ENCODE data around the gene HTRA2.

HTRA2 gene

DNA sequence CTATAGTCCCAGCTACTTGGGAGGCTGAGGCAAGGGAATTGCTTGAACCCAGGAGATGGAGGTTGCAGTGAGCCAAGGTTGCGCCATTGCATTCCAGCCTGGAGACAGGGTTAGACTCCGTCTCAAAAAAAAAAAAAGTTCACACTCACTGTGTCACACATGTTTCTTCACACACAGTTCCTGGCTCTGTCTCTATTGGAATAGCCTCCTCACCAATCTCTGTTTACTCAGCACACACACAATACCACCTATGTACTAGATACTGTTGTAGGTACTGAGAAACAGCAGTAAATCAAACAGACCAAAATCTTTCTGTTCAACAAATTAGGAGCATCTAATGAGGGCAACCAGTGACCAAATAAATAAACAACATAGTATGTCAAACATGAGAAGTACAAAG is 43.6 kb upstream of the HTRA2 start:
- DNase-seq (ENCODE audit: low read depth): no peak
- TF ChIP-seq POLR2A (IDR thresholded peaks at IDR 0.05; ENCODE audit: extremely low read depth, insufficient read length) (no peak), MYC (IDR thresholded peaks at IDR 0.05; ENCODE audit: low read depth, low read length) (no peak)
- TF ChIP-seq, protein P1, sequence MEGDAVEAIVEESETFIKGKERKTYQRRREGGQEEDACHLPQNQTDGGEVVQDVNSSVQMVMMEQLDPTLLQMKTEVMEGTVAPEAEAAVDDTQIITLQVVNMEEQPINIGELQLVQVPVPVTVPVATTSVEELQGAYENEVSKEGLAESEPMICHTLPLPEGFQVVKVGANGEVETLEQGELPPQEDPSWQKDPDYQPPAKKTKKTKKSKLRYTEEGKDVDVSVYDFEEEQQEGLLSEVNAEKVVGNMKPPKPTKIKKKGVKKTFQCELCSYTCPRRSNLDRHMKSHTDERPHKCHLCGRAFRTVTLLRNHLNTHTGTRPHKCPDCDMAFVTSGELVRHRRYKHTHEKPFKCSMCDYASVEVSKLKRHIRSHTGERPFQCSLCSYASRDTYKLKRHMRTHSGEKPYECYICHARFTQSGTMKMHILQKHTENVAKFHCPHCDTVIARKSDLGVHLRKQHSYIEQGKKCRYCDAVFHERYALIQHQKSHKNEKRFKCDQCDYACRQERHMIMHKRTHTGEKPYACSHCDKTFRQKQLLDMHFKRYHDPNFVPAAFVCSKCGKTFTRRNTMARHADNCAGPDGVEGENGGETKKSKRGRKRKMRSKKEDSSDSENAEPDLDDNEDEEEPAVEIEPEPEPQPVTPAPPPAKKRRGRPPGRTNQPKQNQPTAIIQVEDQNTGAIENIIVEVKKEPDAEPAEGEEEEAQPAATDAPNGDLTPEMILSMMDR (IDR thresholded peaks at IDR 0.05; ENCODE audit: low read depth, low read length): no peak
- TF ChIP-seq, protein P2, sequence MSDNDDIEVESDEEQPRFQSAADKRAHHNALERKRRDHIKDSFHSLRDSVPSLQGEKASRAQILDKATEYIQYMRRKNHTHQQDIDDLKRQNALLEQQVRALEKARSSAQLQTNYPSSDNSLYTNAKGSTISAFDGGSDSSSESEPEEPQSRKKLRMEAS (IDR thresholded peaks at IDR 0.05; ENCODE audit: low read depth, low read length): no peak

DNA sequence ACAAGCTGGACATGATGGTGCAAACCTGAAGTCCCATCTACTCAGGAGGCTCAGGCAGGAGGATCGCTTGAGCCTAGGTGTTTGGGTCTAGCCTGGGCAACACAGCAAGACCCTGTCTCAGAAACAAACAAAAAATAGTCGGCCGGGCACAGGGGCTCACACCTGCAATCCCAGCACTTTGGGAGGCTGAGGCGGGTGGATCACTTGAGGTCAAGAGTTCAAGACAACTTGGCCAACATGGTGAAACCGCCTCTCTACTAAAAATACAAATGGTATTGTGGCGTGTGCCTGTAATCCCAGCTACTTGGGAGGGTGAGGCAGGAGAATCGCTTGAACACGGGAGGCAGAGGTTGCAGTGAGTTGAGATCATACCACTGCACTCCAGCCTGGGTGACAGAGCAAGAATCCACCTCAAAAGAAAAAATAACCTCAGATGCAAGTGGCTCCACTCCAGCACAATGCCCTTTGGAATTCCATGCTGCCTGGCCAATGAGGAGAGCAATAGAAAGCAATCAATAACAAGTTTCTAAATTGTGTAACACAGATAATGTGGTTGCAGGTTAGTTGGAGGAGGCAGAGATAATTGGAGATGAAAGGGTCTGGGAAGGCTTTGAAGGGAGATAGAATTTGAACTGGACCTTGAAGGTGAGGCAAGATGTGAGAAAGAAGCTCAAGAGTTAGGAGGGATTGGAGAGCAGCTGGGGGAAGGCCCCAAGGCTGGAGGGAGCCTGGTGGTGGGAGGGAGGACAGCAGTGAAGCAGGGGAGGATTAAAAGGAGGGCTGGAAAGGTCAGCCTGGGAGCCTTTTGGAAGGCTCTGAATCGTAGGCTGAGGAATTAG is 40.9 kb upstream of the HTRA2 start:
- TF ChIP-seq MYC (IDR thresholded peaks at IDR 0.05; ENCODE audit: low read depth, low read length): no peak
- TF ChIP-seq, protein P2 (IDR thresholded peaks at IDR 0.05; ENCODE audit: low read depth, low read length): no peak
- no peak for DNase-seq (ENCODE audit: low read depth)
- H3K4me3 ChIP-seq (ENCODE audit: low read depth, low read length): no peak overlapping the region

More for the DNA sequence above, 43.6 kb upstream of the HTRA2 start:
- H3K4me3 ChIP-seq (ENCODE audit: low read depth, low read length): no peak overlapping the region

DNA sequence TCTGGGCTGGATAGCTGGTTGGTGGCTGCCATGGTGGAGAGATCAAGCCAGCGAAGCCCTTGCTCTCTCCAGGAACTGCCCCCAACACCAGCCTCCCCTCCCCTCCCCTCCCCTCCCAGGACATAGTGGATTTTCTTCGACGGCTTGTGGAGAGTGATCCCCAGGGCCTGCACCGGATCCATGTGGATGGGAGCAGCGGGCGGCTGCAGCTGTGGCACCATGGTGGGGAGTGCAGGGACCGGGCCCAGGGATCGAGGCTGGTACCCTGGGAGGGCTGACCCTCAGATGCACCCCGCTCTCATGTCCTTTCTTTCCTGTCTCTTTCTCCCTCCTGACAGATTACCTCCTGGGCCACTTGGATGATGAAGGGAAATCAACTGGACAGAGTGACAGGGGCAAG is 39.8 kb upstream of the HTRA2 start:
- H3K4me3 ChIP-seq (ENCODE audit: low read depth, low read length): no peak overlapping the region
- DNase-seq (ENCODE audit: low read depth): no peak
- TF ChIP-seq, protein P1 (IDR thresholded peaks at IDR 0.05; ENCODE audit: low read depth, low read length): no peak
- TF ChIP-seq, protein P2 (IDR thresholded peaks at IDR 0.05; ENCODE audit: low read depth, low read length): no peak
- no peak for TF ChIP-seq MYC (IDR thresholded peaks at IDR 0.05; ENCODE audit: low read depth, low read length)
- no peak for TF ChIP-seq POLR2A (IDR thresholded peaks at IDR 0.05; ENCODE audit: extremely low read depth, insufficient read length)

DNA sequence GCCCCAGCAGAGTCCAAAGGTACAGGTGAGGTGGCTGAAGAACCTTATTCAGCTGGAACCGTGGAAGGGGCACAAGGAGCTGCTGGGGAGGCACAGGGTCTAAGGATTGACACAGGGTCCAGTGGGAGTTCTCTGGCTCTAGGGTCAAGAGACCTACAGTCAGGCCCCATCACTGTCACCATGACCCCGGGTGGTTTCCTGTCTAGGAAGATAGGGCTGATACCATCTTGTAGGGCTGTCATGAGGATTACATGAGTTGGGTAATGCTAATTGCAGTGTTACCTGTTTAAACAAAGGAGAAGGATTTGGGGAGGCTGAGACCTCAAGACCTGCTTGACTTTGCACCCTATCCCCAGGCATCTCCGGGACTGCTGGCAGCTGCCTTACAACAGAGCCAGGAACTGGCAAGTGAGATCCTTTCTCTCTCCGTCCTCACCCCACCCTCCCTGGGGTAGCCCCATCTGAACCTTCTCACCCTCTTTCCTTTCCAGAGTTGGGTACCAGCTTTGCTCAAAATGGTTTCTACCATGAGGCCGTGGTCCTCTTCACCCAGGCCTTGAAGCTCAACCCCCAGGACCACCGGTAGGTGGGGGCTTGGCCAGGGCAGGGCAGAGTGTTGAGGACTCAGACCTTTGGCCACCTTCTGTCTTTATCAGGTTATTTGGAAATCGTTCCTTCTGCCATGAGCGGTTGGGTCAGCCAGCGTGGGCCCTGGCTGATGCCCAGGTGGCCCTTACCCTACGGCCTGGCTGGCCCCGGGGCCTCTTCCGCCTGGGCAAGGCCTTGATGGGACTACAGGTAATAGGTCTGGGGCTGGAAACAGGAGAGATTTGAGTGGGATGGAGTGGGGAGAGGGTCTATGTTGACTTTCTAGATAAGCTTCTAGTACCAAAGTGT is 37.8 kb upstream of the HTRA2 start:
- DNase-seq (ENCODE audit: low read depth): no peak
- no peak overlapping the region for H3K4me3 ChIP-seq (ENCODE audit: low read depth, low read length)
- TF ChIP-seq, protein P2 (IDR thresholded peaks at IDR 0.05; ENCODE audit: low read depth, low read length): no peak
- TF ChIP-seq POLR2A (IDR thresholded peaks at IDR 0.05; ENCODE audit: extremely low read depth, insufficient read length) (no peak), MYC (IDR thresholded peaks at IDR 0.05; ENCODE audit: low read depth, low read length) (no peak)
- TF ChIP-seq, protein P1 (IDR thresholded peaks at IDR 0.05; ENCODE audit: low read depth, low read length): no peak

DNA sequence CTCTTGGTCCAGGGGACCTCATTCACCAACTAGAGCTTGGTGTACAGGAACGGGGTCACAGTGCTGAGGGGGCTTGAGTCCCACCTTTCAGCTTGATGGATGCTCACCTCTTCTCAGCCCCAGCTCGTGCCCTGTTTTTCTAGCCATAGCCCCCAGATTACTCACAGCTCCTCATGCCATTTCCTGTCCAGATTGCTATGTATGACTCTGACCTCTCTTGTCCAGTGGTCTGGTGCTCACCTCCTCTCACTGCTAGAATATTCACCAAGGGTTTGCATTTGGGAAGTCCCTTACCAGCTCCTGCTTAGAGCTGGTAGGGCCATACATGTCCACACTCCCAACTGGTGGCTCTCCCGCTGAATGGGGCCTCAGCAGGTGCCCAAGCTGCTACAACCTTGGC is 36.2 kb upstream of the HTRA2 start:
- H3K4me3 ChIP-seq (ENCODE audit: low read depth, low read length): no peak overlapping the region
- no peak for DNase-seq (ENCODE audit: low read depth)
- TF ChIP-seq, protein P1 (IDR thresholded peaks at IDR 0.05; ENCODE audit: low read depth, low read length): no peak
- TF ChIP-seq, protein P2 (IDR thresholded peaks at IDR 0.05; ENCODE audit: low read depth, low read length): no peak
- TF ChIP-seq POLR2A (IDR thresholded peaks at IDR 0.05; ENCODE audit: extremely low read depth, insufficient read length) (no peak), MYC (IDR thresholded peaks at IDR 0.05; ENCODE audit: low read depth, low read length) (no peak)
